GM21515 (cell line): ENCODE results near the gene PLXNA2.

Source experiments
- ATAC-seq: cut with Tn5 transposase; IDR thresholded peaks from one replicate; pipeline ENCODE4 v1.9.1; 2021; ENCODE audit not compliant: unreplicated experiment

Gene PLXNA2

DNA sequence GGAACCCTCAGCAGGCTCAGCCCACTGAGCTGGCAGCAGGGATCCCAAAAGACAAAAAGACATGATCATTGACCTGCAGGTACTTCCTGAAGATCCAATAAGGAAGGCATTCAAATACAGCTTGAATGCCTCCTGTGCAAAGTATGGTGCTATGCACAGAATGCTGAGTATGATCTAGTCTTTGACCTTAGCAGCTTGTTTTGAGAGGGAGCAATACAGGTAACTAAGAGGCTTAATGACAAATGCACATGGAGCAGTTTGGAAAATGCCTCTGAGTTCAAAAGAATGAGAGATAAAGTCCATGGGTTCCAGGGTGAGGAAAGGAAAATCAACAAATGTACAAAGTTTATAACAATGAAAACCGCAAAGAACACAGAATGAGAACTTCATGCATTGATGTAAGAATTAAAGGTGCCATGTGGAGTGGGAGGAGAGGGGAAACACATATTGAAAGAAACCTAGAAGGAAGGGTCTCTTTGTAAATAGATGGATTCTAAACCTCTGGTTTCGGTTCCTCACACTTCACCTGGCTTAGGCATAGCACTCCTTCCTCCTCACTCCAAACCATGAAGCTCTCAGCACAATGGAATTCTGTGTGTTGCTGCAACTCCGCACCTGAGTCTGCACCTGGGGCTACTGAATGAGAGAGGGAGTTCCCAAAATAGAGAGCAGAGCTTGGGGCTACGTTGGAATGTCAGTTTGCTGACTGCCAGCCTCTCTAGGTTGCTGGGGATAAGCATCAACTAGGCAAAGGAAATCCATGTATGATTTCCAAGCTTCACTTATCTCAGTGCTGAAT is 77.6 kb downstream of the PLXNA2 start:
- no peak for ATAC-seq

- no peak for ATAC-seq
Measured at GRCh38 chr1:208165659-208166058, 78.5 kb downstream of the PLXNA2 start.

DNA sequence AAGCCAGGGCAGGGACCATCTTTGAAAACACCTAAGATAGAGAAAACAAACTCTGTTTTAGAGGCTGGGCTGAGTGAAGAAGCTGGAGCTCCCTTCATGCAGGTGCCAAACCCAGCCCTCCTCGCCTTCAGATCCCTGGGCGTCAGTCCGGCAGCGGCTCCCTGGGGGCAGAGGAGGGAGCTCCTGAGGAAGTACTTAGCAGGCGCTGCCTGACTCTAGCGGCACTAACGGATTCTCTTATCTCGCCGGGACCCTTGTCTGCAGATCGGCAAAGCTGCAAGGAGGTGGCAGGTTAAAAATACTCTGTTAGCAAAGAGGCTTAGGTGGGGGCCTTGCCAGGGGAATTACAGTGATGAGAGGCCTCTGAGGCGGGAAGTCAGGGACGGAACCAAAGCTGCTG is 79.6 kb downstream of the PLXNA2 start:
- ATAC-seq, result no peak

DNA sequence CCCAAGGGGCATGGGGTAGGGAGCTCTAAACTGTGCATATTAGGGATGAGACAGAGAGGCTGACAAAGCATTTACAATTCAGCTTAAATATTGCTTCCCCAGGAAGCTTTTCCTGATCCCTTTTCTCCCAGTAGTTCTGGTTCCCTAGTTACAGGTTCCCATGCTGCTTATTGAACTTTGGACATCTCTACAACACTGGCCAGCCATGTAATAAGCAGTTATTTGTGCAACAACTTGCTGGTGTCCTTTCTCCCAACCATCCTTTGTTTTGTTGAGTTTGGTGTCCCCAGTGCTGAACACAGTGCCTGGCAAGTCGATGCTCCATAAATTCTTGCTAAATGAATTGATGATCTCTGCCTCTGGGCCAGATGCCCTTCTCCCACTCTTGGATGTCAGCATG is 80.6 kb downstream of the PLXNA2 start:
- ATAC-seq, result no peak

- no peak for ATAC-seq
Measured at GRCh38 chr1:208162903-208163302, 81.3 kb downstream of the PLXNA2 start.

DNA sequence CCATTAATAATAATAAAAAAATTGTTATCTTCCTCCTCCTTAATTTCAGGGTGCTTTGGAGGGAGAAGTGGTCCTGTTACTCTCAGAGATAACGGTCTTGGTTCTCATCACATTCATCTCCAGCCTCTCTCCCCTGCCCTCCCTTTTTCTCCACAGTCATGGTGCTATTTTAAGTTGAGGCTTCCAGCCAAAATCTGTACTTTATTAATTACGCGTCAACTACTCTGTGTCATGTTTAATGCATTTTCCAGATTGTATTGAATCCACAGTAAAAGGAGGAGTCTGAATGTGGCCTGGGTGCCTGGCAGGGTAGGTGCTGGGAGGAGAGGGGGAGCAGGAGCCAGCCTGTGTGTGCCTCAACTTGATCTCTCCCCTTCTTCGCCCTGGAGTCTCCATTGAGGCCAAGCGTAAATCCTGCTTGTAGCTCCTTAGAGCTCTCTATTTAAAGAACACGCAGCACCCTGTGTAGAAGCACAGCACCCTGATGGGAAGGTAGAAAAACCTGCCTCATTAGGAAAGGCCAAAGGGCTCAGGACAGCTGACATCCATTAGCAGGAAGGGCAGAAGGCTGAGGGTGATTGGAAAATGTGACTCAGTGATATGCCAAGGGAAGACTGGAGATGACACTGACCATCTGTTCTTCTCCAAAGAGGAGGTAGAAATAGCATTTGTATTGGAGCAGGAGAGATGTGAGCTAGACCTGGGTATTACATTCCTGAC is 82.4 kb downstream of the PLXNA2 start:
- ATAC-seq, result no peak

GRCh38 chr1:208161005-208161404 is 83.2 kb downstream of the PLXNA2 start:
- ATAC-seq, result no peak

DNA sequence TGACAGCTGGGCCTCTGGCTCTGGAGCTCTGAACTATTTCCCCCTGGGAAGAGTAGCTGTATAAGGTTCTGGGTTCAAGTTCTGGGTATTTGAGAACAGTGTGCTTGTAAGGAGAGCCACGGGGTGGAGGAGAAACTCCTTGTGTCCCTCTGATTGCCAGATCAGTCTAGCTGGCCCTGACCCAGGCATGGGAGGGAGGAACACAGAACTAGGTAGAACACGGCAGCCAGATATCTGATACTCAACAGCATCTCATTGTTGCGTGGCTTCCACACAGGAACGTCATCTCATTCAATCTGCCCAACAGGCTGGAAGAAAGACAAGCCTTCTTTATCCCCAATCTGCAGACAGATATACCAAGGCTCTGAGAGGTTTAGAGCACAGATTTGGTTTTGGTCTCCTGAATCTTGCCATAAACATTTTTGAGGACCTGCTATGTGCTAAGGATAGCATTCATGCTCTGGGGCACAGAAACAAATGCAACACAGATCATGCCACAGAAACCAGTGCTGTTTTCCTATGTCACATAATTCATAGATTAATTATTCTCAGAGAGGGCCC is 83.8 kb downstream of the PLXNA2 start:
- ATAC-seq, result no peak

DNA sequence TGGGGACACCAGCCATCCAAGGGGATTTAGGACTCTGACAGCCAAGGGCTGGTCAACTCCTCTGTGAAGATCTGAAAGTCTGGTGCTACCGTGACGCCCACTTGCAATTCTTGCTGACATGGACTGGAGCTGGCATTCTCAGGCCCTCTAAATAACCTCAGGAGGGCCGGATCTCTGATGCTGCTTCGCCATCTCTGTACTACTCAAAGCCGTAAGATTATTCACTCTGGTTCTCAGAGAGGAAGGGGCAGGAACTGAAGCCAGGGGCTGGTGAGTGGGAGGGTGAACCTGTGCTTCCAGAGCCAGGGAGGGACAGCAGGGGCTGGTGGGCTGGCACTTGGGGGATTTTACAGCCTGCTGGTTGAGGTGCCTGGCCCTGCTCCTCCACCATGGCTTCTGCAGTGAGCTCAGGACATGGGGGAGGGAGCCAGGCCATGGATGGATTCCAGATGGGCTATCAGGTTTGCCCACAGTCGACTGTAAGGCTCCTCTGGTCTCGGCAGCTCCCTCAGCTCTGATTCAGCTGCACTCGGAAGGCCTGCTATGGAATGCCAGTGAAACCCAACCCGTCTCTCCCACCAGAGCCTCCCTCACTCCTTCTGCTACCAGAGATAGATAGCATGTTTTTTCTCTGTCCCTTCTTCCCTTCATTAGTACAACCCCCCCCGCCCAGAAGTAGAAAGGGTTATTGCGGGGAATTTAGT is 84.5 kb downstream of the PLXNA2 start:
- ATAC-seq, result no peak

DNA sequence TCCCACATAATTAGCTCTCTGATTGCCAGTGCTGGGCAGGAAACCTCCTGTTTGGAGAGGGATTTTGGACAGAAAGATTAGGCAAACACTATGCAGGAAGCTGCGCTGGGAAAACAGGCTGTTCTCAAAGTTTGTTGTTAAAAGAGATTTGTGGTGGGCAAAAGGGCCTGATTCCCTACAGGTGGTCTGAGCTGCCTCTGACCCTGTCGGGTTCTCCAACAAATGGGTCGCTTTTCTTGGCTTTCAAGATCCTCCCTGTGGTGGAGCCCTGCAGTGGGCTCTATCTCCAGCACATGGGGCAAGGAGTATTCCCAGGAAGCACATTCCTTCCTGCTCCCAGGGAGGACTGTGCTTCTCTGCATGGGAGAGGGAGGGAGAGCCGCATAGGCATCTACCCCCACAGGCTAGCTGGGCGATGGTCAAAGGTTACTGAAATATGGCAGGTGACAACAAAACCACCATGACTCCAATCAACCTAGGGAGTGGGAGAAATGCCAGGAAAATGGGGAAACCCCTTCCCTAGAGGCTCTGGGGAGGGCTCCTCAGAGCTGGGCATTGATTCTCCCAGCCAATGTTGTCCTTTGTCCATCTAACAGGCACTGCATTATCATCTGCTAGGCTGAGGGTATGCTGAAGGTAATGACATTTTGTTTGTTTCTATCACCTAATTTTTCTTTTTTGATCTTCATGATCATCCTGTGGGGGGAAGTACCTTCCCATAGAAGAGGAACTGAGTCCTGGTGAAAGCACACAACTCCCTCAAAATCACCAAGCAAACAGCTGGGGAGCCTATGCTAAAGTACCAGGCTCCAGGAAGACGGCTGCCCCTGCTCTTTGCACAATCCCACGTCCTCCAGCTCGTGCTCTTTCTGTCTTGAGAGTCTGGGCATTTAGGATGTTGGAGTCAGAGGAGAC is 85.3 kb downstream of the PLXNA2 start:
- ATAC-seq, result no peak

DNA sequence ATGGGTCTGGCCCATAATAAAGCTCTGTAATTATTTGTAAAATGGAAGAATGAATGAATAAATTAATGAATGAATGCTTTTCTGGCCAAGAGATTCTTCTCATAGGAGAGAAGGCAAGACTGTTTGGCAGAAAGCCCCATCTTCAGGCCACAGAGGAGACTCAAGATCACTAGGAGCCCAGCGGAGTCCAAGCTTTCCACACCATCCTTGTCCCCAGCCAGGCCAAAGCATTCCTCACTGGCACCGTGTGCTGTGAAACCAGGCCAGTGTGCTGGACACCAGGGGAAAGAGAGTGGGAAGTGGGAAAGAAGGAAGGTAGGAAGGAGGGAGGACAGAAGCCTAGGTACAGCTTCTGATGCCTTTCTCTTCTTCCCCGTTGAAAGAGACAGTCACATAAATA is 86.4 kb downstream of the PLXNA2 start:
- no peak for ATAC-seq

GRCh38 chr1:208156741-208157140 is 87.4 kb downstream of the PLXNA2 start:
- ATAC-seq, result no peak

GRCh38 chr1:208156310-208156709 is 87.9 kb downstream of the PLXNA2 start:
- no peak for ATAC-seq

GRCh38 chr1:208154679-208155642 is 89.2 kb downstream of the PLXNA2 start:
- ATAC-seq, result no peak

GRCh38 chr1:208154040-208154439 is 90.1 kb downstream of the PLXNA2 start:
- no peak for ATAC-seq

DNA sequence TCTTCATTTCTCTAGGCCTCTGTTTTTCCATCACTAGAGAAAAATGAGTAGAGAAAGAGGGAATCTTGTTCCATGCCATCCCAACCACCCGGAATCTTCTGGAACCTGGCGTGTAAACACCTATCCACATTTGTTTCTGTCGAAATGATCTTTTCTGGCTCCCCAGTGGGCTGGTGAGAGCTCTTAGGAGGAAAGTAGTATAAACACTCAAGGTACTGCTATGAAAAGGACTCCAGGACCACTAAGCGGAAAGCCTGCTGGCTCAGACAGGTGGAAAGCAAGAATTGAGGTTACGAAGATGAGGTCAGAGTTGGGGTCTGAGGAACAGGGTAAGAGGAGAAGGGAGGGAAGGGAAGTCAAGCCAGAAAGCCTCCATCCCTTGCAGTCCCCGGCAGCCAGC is 90.8 kb downstream of the PLXNA2 start:
- ATAC-seq, result no peak

DNA sequence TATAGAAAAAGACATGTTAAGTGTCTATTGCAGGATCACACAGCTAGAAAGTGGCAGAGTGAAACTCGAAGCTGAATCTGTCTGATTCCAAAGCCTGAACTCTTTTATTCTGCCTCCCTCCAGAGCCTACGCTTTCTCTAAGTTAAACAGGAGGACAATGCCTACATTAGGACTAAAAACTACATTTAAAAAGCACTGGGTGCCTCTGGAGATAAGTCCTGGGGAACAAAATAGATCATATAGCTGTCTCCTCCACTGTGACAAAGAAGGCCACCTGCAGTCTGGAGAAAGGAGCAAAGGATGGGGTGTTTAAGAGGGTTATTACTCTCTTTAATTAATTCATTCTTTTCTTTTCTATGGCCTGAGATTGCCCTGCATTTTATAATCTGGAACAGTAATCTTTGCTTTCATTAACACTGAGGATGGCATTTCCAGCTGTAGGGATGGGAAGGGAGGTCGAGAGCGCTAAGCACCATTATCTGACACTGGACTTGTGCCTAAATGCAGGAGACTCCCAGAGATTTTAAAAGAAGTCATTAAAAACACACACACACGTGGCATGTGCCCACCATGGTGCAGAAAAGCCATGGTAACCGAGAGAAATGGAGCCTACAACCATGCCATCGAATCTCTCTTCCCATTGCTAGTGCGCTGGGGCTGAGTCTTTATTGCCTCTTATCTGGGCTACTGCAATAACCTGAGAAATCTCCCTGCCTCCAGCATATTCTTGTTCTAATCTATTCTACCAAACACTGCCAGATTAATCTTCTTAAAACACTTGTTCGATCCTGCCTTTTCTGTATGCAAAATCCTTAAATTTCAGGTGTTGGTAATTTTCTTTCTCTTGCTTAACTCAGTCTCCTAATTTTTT is 92.2 kb downstream of the PLXNA2 start:
- ATAC-seq, result no peak

DNA sequence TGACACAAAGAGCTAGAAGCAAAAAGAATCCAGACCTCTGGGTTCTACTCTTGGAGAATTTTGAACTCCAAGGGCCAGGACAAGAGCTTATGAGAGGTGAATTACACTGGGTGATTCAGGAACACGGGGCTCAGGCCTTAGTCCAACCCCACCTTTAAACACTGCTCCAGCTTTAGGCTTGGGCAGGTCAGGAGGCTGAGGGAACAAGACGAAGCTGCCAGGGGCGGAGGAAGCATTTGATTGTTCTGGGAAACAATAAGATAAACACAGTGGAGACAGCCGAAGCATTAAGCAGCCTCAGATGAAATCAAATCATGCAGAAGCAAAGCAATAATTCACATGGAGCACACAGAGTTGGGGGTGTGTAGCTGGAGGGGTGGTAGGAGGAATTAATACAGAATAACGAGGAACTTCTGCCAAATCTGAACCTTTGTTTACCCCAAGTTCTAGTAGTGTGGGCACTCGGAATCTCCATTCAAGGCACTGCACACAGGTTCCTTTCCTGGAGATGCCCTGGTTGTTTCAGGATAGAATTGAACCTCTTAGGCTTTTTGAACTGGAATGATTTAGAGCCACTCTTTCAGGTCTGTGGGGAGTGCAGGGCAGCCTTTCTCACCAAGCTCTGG is 93.2 kb downstream of the PLXNA2 start:
- no peak for ATAC-seq
